Bronchial epithelial cell (primary cell): ENCODE data around the gene TEAD3. TPM values are rescaled to one million over a fixed set of nuclear protein-coding genes. Genes with fewer than 3 reads are reported as not detected.

Experiments
- DNase-seq: peaks from one replicate; pipeline ENCODE4 v3.0.0-alpha.2; 2010; ENCODE audit warnings: low read depth
- FAIRE-seq: peaks from 2 replicates; lab custom pipeline; 2011; peaks lifted over from hg19 to GRCh38; lab: Jason Lieb, UNC
- H3K27me3 ChIP-seq: 2 replicates; pipeline ENCODE4 v1.5.1; 2011; ENCODE audit warnings: low read length; ENCODE audit not compliant: control insufficient read depth, insufficient read depth
- H3K36me3 ChIP-seq: 2 replicates; pipeline ENCODE4 v1.5.1; 2011; ENCODE audit warnings: low read length; ENCODE audit not compliant: control insufficient read depth, insufficient read depth
- H3K4me3 ChIP-seq: 2 replicates; pipeline ENCODE4 v1.5.1; 2011; ENCODE audit warnings: mild to moderate bottlenecking, low read depth, low read length, control low read depth
- total RNA-seq: library from RNA; depleted of rRNA; stranded (reverse); fragments of >200 nt; gene quantifications from 2 replicates; pipeline ENCODE4 v1.2.1, GENCODE V29; 2014
- TF ChIP-seq, protein P1 (sequence below): IDR thresholded peaks from 2 replicates; pipeline ENCODE4 v1.5.1; 2011; ENCODE audit warnings: mild to moderate bottlenecking, moderate library complexity, low read length, control low read depth, inconsistent platforms; ENCODE audit not compliant: insufficient read depth, severe bottlenecking

TEAD3 gene
- total RNA-seq, 1 donor from 2014 or later = 5.3 TPM

DNA sequence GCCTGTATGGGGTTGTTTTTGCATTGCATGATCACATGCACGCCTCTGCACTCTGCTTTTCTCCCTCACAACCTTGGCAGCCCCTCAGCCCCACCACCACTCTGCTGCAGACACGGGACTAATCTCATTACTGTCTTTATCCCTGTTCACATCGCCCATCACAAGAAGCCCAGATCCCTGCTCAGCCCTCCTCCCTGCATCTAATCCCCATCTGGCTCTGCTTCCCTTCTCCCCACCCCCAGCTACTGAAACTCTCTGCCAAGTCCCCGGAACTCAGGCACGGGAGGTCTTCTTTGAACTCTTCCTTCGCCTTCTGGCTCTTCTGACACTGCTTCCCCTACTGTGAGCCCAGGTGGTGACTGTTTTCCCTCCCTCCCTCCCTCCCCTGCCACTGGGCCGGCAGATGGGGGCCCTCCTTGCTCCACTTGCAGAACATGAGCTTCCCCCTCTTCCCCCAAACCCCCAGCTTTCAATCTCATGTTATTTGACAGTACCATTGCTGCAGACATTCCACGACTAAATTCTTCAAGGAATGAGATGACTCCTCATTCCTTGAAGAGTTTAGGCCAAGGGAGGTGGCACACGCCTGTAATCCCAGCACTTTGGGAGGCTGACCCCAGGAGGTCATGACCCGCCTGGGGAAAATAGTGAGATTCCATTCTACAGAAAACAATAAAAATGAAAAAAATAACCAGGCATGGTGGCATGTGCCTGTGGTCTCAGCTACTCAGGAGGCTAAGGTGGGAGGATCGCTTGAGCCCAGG is 37.7 kb upstream of the TEAD3 start:
- Histone ChIP-seq H3K27me3 (peaks cover 5% of the 10 kb centered on the region), H3K36me3 (no peaks in the 10 kb centered on the region), H3K4me3 (no peak overlapping the region)
- TF ChIP-seq, protein P1, sequence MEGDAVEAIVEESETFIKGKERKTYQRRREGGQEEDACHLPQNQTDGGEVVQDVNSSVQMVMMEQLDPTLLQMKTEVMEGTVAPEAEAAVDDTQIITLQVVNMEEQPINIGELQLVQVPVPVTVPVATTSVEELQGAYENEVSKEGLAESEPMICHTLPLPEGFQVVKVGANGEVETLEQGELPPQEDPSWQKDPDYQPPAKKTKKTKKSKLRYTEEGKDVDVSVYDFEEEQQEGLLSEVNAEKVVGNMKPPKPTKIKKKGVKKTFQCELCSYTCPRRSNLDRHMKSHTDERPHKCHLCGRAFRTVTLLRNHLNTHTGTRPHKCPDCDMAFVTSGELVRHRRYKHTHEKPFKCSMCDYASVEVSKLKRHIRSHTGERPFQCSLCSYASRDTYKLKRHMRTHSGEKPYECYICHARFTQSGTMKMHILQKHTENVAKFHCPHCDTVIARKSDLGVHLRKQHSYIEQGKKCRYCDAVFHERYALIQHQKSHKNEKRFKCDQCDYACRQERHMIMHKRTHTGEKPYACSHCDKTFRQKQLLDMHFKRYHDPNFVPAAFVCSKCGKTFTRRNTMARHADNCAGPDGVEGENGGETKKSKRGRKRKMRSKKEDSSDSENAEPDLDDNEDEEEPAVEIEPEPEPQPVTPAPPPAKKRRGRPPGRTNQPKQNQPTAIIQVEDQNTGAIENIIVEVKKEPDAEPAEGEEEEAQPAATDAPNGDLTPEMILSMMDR = no peak
- DNase-seq (no peak), FAIRE-seq (no peak)

DNA sequence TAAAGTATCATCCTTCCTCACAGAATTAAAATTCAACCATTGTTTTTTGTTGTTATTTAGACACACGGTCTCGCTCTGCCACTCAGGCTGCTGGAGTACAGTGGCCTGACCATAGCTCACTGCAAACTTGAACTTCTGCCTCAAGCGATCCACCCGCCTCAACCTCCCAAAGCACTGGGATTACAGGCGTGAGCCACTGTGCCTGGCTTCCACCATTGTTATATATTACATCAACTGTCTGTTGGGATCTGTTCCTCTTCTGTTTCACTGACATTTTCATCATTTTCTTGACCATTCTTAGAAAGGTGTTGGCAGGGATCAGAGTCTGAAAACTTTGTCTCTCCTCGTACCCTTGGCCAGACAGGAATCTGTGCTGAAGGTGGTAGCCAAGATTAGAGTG is 37.1 kb upstream of the TEAD3 start:
- Histone ChIP-seq H3K36me3 (no peaks in the 10 kb centered on the region), H3K4me3 (no peak overlapping the region), H3K27me3 (peaks cover 5% of the 10 kb centered on the region)
- FAIRE-seq (no peak), DNase-seq (no peak)
- TF ChIP-seq, protein P1 = no peak

DNA sequence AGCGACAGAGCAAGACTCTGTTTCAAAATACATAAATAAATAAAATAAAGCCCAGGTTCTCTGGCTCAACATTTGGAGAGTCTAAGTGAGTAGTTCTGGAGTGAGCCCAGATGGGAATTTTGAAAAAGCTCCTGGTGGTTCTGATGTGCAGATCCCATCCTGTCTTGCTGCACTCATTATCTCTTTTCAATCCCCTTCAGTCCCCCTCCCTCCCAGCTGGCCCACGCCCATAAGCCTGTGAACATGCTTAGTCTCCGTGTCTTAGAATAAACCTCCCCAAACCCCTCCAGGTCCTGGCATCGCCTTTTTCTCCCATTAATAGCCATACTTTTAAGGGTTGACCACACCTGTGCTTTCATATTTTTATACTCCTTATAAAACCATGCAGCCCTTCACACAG is 35.2 kb upstream of the TEAD3 start:
- TF ChIP-seq, protein P1 = no peak
- Histone ChIP-seq H3K27me3 (peaks cover 5% of the 10 kb centered on the region), H3K4me3 (no peak overlapping the region), H3K36me3 (no peaks in the 10 kb centered on the region)
- DNase-seq (no peak), FAIRE-seq (no peak)

DNA sequence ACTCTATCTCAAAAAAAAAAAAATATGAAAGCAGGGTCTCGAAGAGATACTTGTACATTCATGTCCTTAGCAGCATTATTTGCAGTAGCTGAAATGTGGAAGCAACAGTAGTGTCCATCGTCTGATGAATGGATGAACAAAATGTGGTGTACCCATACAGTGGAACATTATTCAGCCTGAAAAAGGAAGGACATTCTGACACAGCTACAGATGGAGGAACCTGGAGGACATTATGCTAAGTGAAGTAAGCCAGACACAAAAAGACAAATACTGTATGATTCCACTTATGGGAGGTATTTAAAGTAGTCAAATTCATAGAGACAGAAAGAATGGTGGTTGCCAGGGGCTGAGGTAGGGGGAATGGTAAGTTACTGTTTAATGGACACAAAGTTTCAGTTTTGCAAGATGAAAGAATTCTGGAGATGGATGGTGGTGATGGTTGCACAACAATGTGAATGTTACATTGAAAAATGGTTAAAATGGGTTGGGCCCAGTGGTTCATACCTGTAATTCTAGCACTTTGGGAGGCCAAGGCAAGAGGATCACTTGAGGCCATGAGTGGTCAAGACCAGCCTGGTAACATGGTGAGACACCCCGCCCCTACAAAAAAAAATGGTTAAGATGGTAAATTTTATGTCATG is 27.6 kb upstream of the TEAD3 start:
- no peak for FAIRE-seq
- DNase-seq = no peak
- Histone ChIP-seq H3K27me3 (no peaks in the 10 kb centered on the region), H3K36me3 (no peaks in the 10 kb centered on the region), H3K4me3 (no peak overlapping the region)
- TF ChIP-seq, protein P1 = no peak

DNA sequence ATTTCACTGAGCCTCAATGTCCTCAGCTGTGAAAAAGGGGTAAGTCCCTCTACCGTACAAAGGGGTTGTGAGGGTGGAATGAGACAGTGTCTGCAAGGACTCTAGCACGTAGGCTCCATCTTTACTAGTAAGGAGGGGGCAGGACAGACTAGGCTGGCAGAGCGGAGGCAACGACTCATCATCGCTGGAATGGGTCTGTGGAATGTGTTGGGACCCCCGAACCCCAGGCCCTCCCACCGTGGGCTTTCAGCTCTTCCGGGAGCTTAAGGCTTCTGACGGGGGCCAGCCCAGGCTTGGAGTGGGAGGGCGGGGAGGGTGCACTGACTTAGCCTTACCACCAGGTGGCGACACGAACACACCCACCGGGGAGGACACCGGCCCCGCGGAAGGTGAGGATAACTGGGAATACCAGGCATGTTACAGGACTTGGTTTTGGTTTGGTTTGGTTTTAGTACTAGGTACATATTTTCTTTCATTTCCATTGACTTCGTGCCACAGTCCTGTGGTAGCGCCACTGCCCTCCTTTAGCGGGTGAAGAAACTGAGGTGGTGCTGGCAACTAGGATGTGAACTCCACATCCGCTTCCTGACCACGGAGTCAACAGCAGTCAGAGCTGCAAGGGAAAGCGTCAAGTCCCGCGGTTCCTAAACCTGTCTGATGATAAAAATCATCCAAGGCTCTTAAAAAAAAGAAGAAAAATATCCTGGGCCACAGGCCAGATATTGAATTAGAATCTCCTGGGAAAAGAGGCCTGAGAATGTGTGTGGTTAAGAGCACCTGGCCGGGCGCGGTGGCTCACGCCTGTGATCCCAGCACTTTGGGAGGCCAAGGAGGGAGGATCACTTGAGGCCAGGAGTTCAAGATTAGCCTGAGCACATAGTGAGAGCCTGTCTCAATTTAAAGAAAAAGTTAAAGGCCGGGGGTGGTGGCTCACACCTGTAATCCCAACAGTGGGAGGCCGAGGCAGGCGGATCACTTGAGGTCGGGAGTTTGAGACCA is 26.1 kb upstream of the TEAD3 start:
- DNase-seq (peak; percentile 49), FAIRE-seq (no peak)
- peak overlapping the region; percentile 13 for H3K4me3 ChIP-seq

More for the DNA sequence above, 26.1 kb upstream of the TEAD3 start:
- H3K27me3 ChIP-seq = no peaks in the 10 kb centered on the region
- TF ChIP-seq, protein P1 = peak; percentile 96
- H3K36me3 ChIP-seq = no peaks in the 10 kb centered on the region
